ENCODE results near the gene FAM227B. TPM values are rescaled to one million over a fixed set of nuclear protein-coding genes. Genes with fewer than 3 reads are reported as not detected.
"Not testable (repeated sequence)": the region's sequence is repeated elsewhere in the genome, so short reads cannot be mapped to it uniquely, and the experiment has no call there.

FAM227B gene
- total RNA-seq, 1 donor from 2014 or later = 8.2 TPM

- DNase-seq = peak; percentile 64
These were observed 181.5 kb downstream of the FAM227B start for GRCh38 chr15:49438962-49439631.

- DNase-seq = no peak
These were observed 183.9 kb downstream of the FAM227B start for GRCh38 chr15:49436751-49437150.

GRCh38 chr15:49435174-49435573, 185.4 kb downstream of the FAM227B start:
- DNase-seq = peak; percentile 40

GRCh38 chr15:49430046-49430445, 190.6 kb downstream of the FAM227B start:
- no peak for DNase-seq

- peak; percentile 43 for DNase-seq
These were observed 192.1 kb downstream of the FAM227B start for GRCh38 chr15:49428409-49429095.

- DNase-seq = no peak
These were observed 193.2 kb downstream of the FAM227B start for GRCh38 chr15:49427372-49427771.

- DNase-seq = no peak
These were observed 195.7 kb downstream of the FAM227B start for GRCh38 chr15:49424954-49425353.

GRCh38 chr15:49423901-49424550, 196.6 kb downstream of the FAM227B start:
- DNase-seq = peak; percentile 50

GRCh38 chr15:49423021-49423420, 197.6 kb downstream of the FAM227B start, which contains the start of gene FGF7:
TSS of gene FGF7 (plus strand) at chr15:49423242. CDS start at chr15:49424298, 1,056 bp downstream.
- DNase-seq = peak; percentile 83

- DNase-seq = peak; percentile 83
These were observed 198.6 kb downstream of the FAM227B start for GRCh38 chr15:49421991-49422390.

- no peak for DNase-seq
These were observed 201.8 kb downstream of the FAM227B start for GRCh38 chr15:49418811-49419210.

- DNase-seq = no peak
These were observed 205.0 kb downstream of the FAM227B start for GRCh38 chr15:49415638-49416037.

- no peak for DNase-seq
These were observed 205.5 kb downstream of the FAM227B start for GRCh38 chr15:49415149-49415548.

GRCh38 chr15:49412797-49413196, 207.8 kb downstream of the FAM227B start:
- peak; percentile 38 for DNase-seq

- DNase-seq = no peak
These were observed 210.0 kb downstream of the FAM227B start for GRCh38 chr15:49410641-49411040.

GRCh38 chr15:49406352-49407118, 214.1 kb downstream of the FAM227B start:
- DNase-seq = no peak

GRCh38 chr15:49402515-49403296, 217.9 kb downstream of the FAM227B start:
- DNase-seq = not testable (repeated sequence)

GRCh38 chr15:49387471-49387870, 233.1 kb downstream of the FAM227B start:
- no peak for DNase-seq

- DNase-seq = peak; percentile 3
These were observed 237.4 kb downstream of the FAM227B start for GRCh38 chr15:49383266-49383665.

- no peak for DNase-seq
These were observed 238.2 kb downstream of the FAM227B start for GRCh38 chr15:49382394-49382793.

- DNase-seq = no peak
These were observed 239.7 kb downstream of the FAM227B start for GRCh38 chr15:49380912-49381311.

GRCh38 chr15:49379996-49380395, 240.6 kb downstream of the FAM227B start:
- no peak for DNase-seq

Data from tongue (tissue), 2 donors.